PC-3 (cell line): ENCODE results near the gene PF4V1. TPM values are rescaled to one million over a fixed set of nuclear protein-coding genes. Genes with fewer than 3 reads are reported as not detected.

Experiments
- ATAC-seq: fragments of 200-7000 bp; cut with Tn5 transposase; 2 replicates; pipeline ENCODE4 v1.9.1; 2020; ENCODE audit warnings: mild to moderate bottlenecking, moderate library complexity
- BruUV-seq: library from RNA; stranded (reverse); fragments of 400-500 nt; replicated peaks from 2 replicates; lab custom pipeline; 2021; lab: Mats Ljungman, UMichigan
- CTCF ChIA-PET: fragments of 300-600 bp; sonication (Branson Sonifier 250); formaldehyde crosslinking; loops from one replicate; lab custom pipeline; 2022; ENCODE audit warnings: antibody characterized with exemption; lab: Charles Lee
- POLR2A ChIA-PET: fragments of 300-600 bp; sonication (Branson Sonifier 250); formaldehyde crosslinking; loops from one replicate; lab custom pipeline; 2022; ENCODE audit warnings: antibody characterized with exemption; ENCODE audit not compliant: unreplicated experiment; lab: Charles Lee
- DNase-seq: peaks from one replicate; pipeline ENCODE4 v3.0.0-alpha.2; 2015
- H2AFZ ChIP-seq: fragments of 300-600 bp; sonication (generic); 2 replicates; pipeline ENCODE4 v1.6.0; 2016; ENCODE audit warnings: antibody characterized with exemption, low read length
- H3F3A ChIP-seq: fragments of 300-600 bp; sonication (generic); one replicate; pipeline ENCODE4 v1.6.0; 2017; ENCODE audit warnings: antibody characterized with exemption, low read length, control low read depth, mild to moderate bottlenecking; ENCODE audit not compliant: unreplicated experiment
- H3K27ac ChIP-seq: fragments of 300-600 bp; sonication (generic); 2 replicates; pipeline ENCODE4 v1.5.1; 2016; ENCODE audit warnings: mild to moderate bottlenecking, low read length
- H3K27me3 ChIP-seq: fragments of 300-600 bp; sonication (generic); 2 replicates; pipeline ENCODE4 v1.6.1; 2016; ENCODE audit warnings: low read length, mixed read lengths
- H3K36me3 ChIP-seq: fragments of 300-600 bp; sonication (generic); 2 replicates; pipeline ENCODE4 v1.6.1; 2016; ENCODE audit warnings: low read depth, mixed run types, low read length, mixed read lengths
- H3K4me1 ChIP-seq: fragments of 300-600 bp; sonication (generic); 2 replicates; pipeline ENCODE4 v1.5.1; 2016; ENCODE audit warnings: low read length; ENCODE audit not compliant: insufficient read depth
- H3K4me2 ChIP-seq: fragments of 300-600 bp; sonication (generic); 2 replicates; pipeline ENCODE4 v1.6.0; 2016; ENCODE audit warnings: low read length
- H3K4me3 ChIP-seq: fragments of 300-600 bp; sonication (generic); 2 replicates; pipeline ENCODE4 v1.5.1; 2016; ENCODE audit warnings: mild to moderate bottlenecking, low read length, mixed read lengths
- H3K79me2 ChIP-seq: fragments of 300-600 bp; sonication (generic); 2 replicates; pipeline ENCODE4 v1.6.1; 2017; ENCODE audit warnings: low read length, mixed read lengths
- H3K9ac ChIP-seq: fragments of 300-600 bp; sonication (generic); 2 replicates; pipeline ENCODE4 v1.6.0; 2016; ENCODE audit warnings: mild to moderate bottlenecking, low read length
- H3K9me2 ChIP-seq: fragments of 300-600 bp; sonication (generic); replicated peaks from 2 replicates; pipeline ENCODE4 v1.6.1; 2016; ENCODE audit warnings: mixed run types, low read length, mixed read lengths
- H3K9me3 ChIP-seq: fragments of 300-600 bp; sonication (generic); 2 replicates; pipeline ENCODE4 v1.6.1; 2016; ENCODE audit warnings: low read length, mixed read lengths
- H4K20me1 ChIP-seq: fragments of 300-600 bp; sonication (generic); 2 replicates; pipeline ENCODE4 v1.6.1; 2016; ENCODE audit warnings: low read length, mixed read lengths
- CTCF ChIP-seq: fragments of 300-600 bp; sonication (generic); conservative IDR thresholded peaks from 2 replicates; pipeline ENCODE4 v1.5.1; 2017; ENCODE audit warnings: antibody characterized with exemption, low read depth, mild to moderate bottlenecking, low read length
- EZH2 ChIP-seq: fragments of 300-600 bp; sonication (generic); IDR thresholded peaks from one replicate; pipeline ENCODE4 v1.6.1; 2017; ENCODE audit warnings: antibody characterized with exemption, mild to moderate bottlenecking, low read length; ENCODE audit not compliant: unreplicated experiment
- EZH2phosphoT487 ChIP-seq: fragments of 300-600 bp; sonication (generic); IDR thresholded peaks from 2 replicates; pipeline ENCODE4 v1.6.1; 2018; ENCODE audit warnings: mild to moderate bottlenecking, antibody characterized with exemption, low read length, borderline replicate concordance
- intact Hi-C: fragments of 100-400 bp; cut with micrococcal nuclease; formaldehyde crosslinking; loops from 2 replicates; pipeline ENCODE4 v1.9.0; 2023
- total RNA-seq: library from RNA; depleted of rRNA; stranded (reverse); fragments of >200 nt; gene quantifications from 2 replicates; pipeline ENCODE4 v1.2.3, GENCODE V29; 2014

The PF4V1 gene
- total RNA-seq, 1 experiment from 2014 or later: not detected

GRCh38 chr4:73872316-73873108 is 19.4 kb downstream of the PF4V1 start:
- TF ChIP-seq EZH2 (no peak), EZH2phosphoT487 (no peak), CTCF (no peak)
- POLR2A ChIA-PET: interaction anchor here (0.7 to 0.9 kb wide), 2 partner anchors 10 to 44 kb away, joined by 3 to 6 read pairs; no protein-coding TSS in a partner anchor
- no TSS peak for BruUV-seq
- H3K4me3 ChIP-seq: peak overlapping the region; percentile 65
- H4K20me1 ChIP-seq: no peaks in the 10 kb centered on the region
- peak overlapping the region; percentile 81 for H3K4me2 ChIP-seq
- intact Hi-C loops: no loop called here
- H3F3A ChIP-seq: no peaks in the 10 kb centered on the region
- ATAC-seq: no peak
- H3K79me2 ChIP-seq: no peaks in the 10 kb centered on the region
- H3K27ac ChIP-seq: peak overlapping the region; percentile 80
- H3K9me2 ChIP-seq: no peaks in the 10 kb centered on the region
- DNase-seq: peak; percentile 35
- no peak overlapping the region for H3K9ac ChIP-seq
- no peaks in the 10 kb centered on the region for H3K27me3 ChIP-seq
- no peak overlapping the region for H2AFZ ChIP-seq
- H3K9me3 ChIP-seq: no peaks in the 10 kb centered on the region
- CTCF ChIA-PET: no interaction called here
- no peaks in the 10 kb centered on the region for H3K36me3 ChIP-seq
- H3K4me1 ChIP-seq: peaks cover 61% of the 10 kb centered on the region

- Histone ChIP-seq H3K36me3 (no peaks in the 10 kb centered on the region), H3F3A (no peaks in the 10 kb centered on the region), H3K4me1 (peaks cover 47% of the 10 kb centered on the region), H4K20me1 (no peaks in the 10 kb centered on the region), H3K9ac (no peak overlapping the region), H3K9me2 (no peaks in the 10 kb centered on the region), H3K79me2 (no peaks in the 10 kb centered on the region), H3K27ac (no peak overlapping the region), H3K27me3 (no peaks in the 10 kb centered on the region), H2AFZ (no peak overlapping the region), H3K4me2 (no peak overlapping the region), H3K4me3 (no peak overlapping the region), H3K9me3 (no peaks in the 10 kb centered on the region)
- ChIA-PET POLR2A (no interaction called here), CTCF (no interaction called here)
- TF ChIP-seq EZH2 (no peak), CTCF (no peak), EZH2phosphoT487 (no peak)
- ATAC-seq (no peak), DNase-seq (no peak)
- intact Hi-C loops: no loop called here
- BruUV-seq: no TSS peak
Measured at GRCh38 chr4:73874386-73874785, 21.3 kb downstream of the PF4V1 start.

- Histone ChIP-seq H3K9me2 (no peaks in the 10 kb centered on the region), H3K4me1 (peaks cover 38% of the 10 kb centered on the region), H3K9ac (no peak overlapping the region), H3K9me3 (no peaks in the 10 kb centered on the region), H4K20me1 (no peaks in the 10 kb centered on the region), H3K4me3 (no peak overlapping the region), H2AFZ (no peak overlapping the region), H3K27ac (peak overlapping the region; percentile 40), H3K27me3 (no peaks in the 10 kb centered on the region), H3K4me2 (0 out of 2 replicates have a peak overlapping the region, but pooled peaks have one; percentile 2), H3F3A (no peaks in the 10 kb centered on the region), H3K79me2 (no peaks in the 10 kb centered on the region), H3K36me3 (no peaks in the 10 kb centered on the region)
- TF ChIP-seq EZH2phosphoT487: no peak
- no peak for TF ChIP-seq EZH2
- no peak for TF ChIP-seq CTCF
- POLR2A ChIA-PET: no interaction called here
- peak; percentile 69 for DNase-seq
- intact Hi-C loops: no loop called here
- ATAC-seq: peak; percentile 41
- CTCF ChIA-PET: no interaction called here
- BruUV-seq: no TSS peak
Measured at GRCh38 chr4:73875401-73875800, 22.3 kb downstream of the PF4V1 start.
